Central memory CD8-positive, alpha-beta T cell (primary cell): Measurements from ENCODE around the gene TMEM61.
"Not testable (repeated sequence)": the region's sequence is repeated elsewhere in the genome, so short reads cannot be mapped to it uniquely, and the experiment has no call there.

ENCODE experiments used
- ATAC-seq: fragments of 150-1000 bp; cut with Tn5 transposase; replicated peaks from 2 replicates; pipeline ENCODE4 v1.10.0; 2022; ENCODE audit warnings: mild to moderate bottlenecking, moderate FRiP score, moderate number of reproducible peaks; ENCODE audit not compliant: poor library complexity, severe bottlenecking; ENCODE audit errors: extremely low read depth
- DNase-seq, 2 donors: peaks; one replicate each; pipeline ENCODE4 v3.0.0; 2021; ENCODE audit warnings: low spot score in 2 of 2
- H3K27ac Mint-ChIP-seq: one replicate; pipeline ENCODE4 v1.8.0; 2022; ENCODE audit warnings: low read depth, mild to moderate bottlenecking, moderate library complexity, mixed read lengths
- H3K27me3 Mint-ChIP-seq: one replicate; pipeline ENCODE4 v1.8.0; 2022; ENCODE audit warnings: mixed read lengths
- H3K36me3 Mint-ChIP-seq: one replicate; pipeline ENCODE4 v1.8.0; 2022; ENCODE audit warnings: mild to moderate bottlenecking, moderate library complexity, mixed read lengths; ENCODE audit not compliant: insufficient read depth
- H3K4me1 Mint-ChIP-seq: one replicate; pipeline ENCODE4 v1.8.0; 2022; ENCODE audit warnings: mixed read lengths
- H3K4me3 Mint-ChIP-seq: one replicate; pipeline ENCODE4 v1.8.0; 2022; ENCODE audit warnings: mild to moderate bottlenecking, moderate library complexity, mixed read lengths
- H3K9me3 Mint-ChIP-seq: one replicate; pipeline ENCODE4 v1.8.0; 2022; ENCODE audit warnings: mixed read lengths

The TMEM61 gene

DNA sequence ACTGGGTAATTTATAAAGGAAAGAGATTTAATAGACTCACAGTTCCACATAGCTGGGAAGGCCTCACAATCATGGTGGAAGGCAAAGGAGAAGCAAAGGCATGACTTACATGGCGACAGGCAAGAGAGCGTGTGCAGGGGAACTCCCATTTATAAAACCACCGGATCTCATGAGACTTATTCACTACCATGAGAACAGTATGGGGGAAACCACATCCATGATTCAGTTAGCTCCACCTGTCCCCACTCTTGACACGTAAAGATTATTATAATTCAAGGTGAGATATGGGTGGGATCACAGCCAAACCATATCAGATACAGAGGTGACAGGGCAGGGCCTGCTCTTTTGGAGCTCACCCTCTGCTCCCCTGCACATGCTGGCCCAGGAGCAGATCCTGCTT is 31.4 kb upstream of the TMEM61 start:
- ATAC-seq = peak; percentile 56
- no peak for DNase-seq
- Mint-ChIP-seq H3K36me3 (peaks cover 4% of the 10 kb centered on the region), H3K27me3 (no peaks in the 10 kb centered on the region), H3K4me3 (no peak overlapping the region), H3K4me1 (peaks cover 27% of the 10 kb centered on the region), H3K27ac (peak overlapping the region; percentile 41), H3K9me3 (no peaks in the 10 kb centered on the region)

DNA sequence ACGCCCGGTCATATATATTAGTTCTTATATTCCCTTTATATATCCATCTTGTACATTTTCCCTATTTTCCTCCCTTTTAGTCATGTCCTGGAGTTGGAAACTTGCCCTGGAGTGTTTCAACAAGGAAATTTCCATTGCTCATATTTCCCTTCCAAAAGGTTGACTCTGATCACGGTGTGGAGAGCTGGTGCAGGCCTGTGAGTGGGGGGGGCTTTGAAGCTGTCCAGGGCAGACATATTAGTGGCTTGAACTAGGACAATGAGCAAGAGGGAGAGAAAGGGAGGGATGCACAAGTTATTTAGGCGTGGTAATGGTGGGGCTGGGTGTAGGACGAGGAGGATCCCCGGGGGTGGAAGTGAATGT is 30.4 kb upstream of the TMEM61 start:
- H3K4me3 Mint-ChIP-seq = no peak overlapping the region
- H3K27ac Mint-ChIP-seq = no peak overlapping the region
- H3K9me3 Mint-ChIP-seq = no peaks in the 10 kb centered on the region
- ATAC-seq (no peak), DNase-seq (no peak)
- peaks cover 25% of the 10 kb centered on the region for H3K4me1 Mint-ChIP-seq
- H3K36me3 Mint-ChIP-seq = peaks cover 2% of the 10 kb centered on the region
- H3K27me3 Mint-ChIP-seq = no peaks in the 10 kb centered on the region

DNA sequence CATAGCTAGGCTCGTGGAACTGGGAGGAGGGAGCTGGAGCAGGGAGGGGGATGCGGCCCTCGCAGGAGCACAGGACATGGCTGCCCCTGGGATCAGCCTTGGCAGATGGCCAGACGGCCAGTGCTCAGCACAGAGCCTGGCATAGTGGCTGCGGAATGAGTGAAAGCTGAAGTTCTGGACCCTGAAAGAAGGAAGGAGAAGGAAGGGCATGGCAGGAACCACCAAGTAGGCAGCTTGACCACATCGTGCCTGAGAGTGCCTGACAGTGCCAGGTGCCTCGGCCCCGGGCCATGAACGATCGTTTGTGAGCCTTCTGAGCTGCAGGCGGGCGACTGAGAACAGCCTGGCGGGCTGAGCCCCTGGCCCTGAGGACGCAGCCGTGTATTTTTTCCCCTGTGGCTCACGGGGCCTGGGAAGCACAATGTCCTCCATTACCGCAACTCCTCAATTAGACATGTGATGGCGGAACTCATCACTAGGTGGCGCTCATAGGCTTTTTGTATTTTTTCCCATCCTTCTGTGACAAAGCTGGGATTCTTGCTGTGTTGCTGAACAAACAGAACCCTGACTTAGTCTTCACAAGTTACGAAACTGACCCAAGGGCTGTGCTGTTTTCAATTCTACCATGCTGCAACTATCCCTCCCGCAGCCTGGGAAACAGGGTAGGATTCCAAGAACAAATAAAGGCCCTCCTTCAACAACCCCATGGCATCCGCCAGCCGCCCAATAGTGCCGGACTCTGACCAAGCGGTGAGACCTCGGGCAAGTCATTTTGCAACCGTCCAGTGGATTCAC is 29.9 kb upstream of the TMEM61 start:
- DNase-seq = peak; percentile 34
- Mint-ChIP-seq H3K4me3 (no peak overlapping the region), H3K27me3 (no peaks in the 10 kb centered on the region), H3K36me3 (peaks cover 2% of the 10 kb centered on the region), H3K27ac (no peak overlapping the region), H3K4me1 (peaks cover 19% of the 10 kb centered on the region), H3K9me3 (no peaks in the 10 kb centered on the region)
- ATAC-seq = no peak

DNA sequence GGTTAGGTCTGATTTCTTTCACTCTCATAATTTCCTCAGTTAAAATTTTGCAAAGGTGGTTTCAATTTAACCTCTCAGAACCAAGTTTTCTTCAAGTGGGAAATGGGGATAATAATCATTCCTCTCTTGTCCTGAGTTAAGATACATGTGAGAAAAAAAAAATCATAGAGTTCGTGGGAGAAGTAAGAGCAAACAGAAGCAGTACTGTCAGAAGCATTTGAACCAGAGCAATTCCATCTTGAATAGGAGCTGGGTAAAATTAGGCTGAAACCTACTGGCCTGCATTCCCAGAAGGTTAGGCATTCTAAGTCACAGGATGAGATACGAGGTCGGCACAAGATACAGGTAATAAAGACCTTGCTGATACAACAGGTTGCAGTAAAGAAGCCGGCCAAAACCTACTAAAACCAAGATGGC is 28.6 kb upstream of the TMEM61 start:
- no peaks in the 10 kb centered on the region for H3K9me3 Mint-ChIP-seq

GRCh38 chr1:54952950-54953718 is 27.3 kb upstream of the TMEM61 start:
- Mint-ChIP-seq H3K27me3 (peaks cover 9% of the 10 kb centered on the region), H3K27ac (no peak overlapping the region), H3K36me3 (peaks cover 2% of the 10 kb centered on the region), H3K4me1 (peaks cover 16% of the 10 kb centered on the region), H3K4me3 (no peak overlapping the region), H3K9me3 (peaks cover 8% of the 10 kb centered on the region)
- ATAC-seq = no peak
- DNase-seq = no peak

More for the DNA sequence above, 28.6 kb upstream of the TMEM61 start:
- Mint-ChIP-seq H3K27ac (no peak overlapping the region), H3K4me3 (no peak overlapping the region), H3K27me3 (no peaks in the 10 kb centered on the region), H3K4me1 (peaks cover 16% of the 10 kb centered on the region), H3K36me3 (peaks cover 2% of the 10 kb centered on the region)
- no peak for DNase-seq
- no peak for ATAC-seq

GRCh38 chr1:54953846-54954245 is 26.6 kb upstream of the TMEM61 start:
- Mint-ChIP-seq H3K9me3 (peaks cover 8% of the 10 kb centered on the region), H3K27me3 (peaks cover 12% of the 10 kb centered on the region), H3K27ac (no peak overlapping the region), H3K4me1 (peaks cover 16% of the 10 kb centered on the region), H3K4me3 (no peak overlapping the region), H3K36me3 (peaks cover 2% of the 10 kb centered on the region)
- ATAC-seq (no peak), DNase-seq (no peak)

- Mint-ChIP-seq H3K4me3 (no peak overlapping the region), H3K27me3 (peaks cover 12% of the 10 kb centered on the region), H3K9me3 (peaks cover 8% of the 10 kb centered on the region), H3K27ac (no peak overlapping the region), H3K36me3 (peaks cover 2% of the 10 kb centered on the region), H3K4me1 (peaks cover 6% of the 10 kb centered on the region)
- ATAC-seq (no peak), DNase-seq (no peak)
These were observed 25.1 kb upstream of the TMEM61 start for GRCh38 chr1:54955359-54955758.

DNA sequence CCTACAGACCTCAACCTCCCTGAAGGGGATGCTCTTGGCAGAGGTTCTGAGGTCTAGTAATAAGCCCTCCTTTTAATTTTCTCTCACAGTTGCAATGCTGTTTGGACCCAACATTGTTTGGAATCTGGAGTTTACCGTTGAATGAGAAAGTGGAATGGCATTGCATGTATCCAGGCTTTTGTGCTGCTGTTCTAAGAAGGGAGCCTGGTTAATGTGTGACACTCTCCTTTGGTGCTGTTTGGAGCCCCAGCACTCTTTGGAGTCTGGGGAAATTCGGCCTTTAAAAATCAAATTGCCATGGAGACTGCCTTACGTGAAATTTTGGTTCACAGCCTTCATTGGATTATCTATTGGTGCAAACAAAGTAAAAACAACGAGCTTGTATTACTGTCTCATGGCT is 23.7 kb upstream of the TMEM61 start:
- no peaks in the 10 kb centered on the region for H3K4me1 Mint-ChIP-seq
- ATAC-seq (no peak), DNase-seq (no peak)
- peaks cover 12% of the 10 kb centered on the region for H3K27me3 Mint-ChIP-seq
- peaks cover 8% of the 10 kb centered on the region for H3K9me3 Mint-ChIP-seq
- no peak overlapping the region for H3K4me3 Mint-ChIP-seq
- no peaks in the 10 kb centered on the region for H3K36me3 Mint-ChIP-seq
- H3K27ac Mint-ChIP-seq = no peak overlapping the region

DNA sequence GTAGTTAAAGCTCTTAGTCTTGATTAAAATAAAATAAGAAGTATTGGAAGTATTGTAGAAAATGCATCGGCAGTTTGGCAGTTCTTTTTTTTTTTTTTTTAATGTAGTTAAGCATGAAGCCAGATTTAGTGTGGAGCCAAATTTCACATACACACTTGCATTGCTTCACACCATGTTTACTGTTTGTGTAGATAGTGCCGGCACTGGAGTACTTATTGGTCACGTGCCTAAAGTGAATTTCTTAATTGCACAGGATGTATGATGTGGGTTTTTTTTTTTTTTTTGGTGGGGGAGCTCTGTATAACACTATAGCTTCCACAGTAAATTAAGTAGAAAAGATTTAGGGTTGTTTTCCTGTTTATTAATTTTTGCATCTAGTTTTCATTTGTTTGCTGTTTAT is 21.2 kb upstream of the TMEM61 start:
- Mint-ChIP-seq H3K4me3 (no peak overlapping the region), H3K27ac (no peak overlapping the region), H3K9me3 (peaks cover 8% of the 10 kb centered on the region), H3K4me1 (no peaks in the 10 kb centered on the region), H3K27me3 (peaks cover 12% of the 10 kb centered on the region), H3K36me3 (no peaks in the 10 kb centered on the region)
- no peak for ATAC-seq
- DNase-seq = no peak

DNA sequence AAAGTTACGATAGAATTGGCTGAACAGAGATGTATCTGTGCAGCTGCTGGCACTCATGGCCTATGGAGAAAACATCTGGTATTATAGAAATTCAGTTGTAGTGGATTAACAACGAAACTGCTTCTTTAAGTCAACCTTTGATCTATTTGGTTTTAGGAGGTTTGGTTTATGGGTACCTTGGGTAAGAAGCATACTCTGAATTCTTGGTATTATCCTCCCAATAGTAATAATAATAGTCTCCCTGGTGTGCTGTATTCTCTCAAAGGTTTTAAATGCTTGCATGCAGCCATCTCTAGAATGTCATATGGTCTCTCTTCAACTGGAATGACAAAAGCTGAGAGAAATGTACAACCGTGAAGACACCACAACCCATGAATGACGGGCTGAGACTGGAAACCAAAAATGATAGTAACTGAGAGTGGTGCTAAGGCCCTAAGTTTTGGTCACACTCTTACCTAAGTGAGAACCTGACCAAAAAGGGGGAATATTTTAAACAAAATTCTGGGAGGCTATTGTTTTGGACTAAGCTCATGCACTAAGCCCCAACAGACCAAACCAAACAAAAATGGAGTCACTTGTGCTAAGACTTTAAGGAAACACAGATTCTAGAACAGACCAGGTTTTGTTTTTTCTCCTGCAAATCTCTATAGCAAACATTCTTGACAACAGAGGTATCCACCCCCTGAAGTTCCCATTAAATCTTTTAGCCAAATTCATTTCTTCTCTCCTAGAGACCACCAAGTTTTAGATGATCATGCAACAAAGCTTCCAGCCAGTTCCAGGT is 17.6 kb upstream of the TMEM61 start:
- DNase-seq (no peak), ATAC-seq (no peak)
- Mint-ChIP-seq H3K36me3 (no peaks in the 10 kb centered on the region), H3K9me3 (peaks cover 2% of the 10 kb centered on the region), H3K4me1 (peaks cover 9% of the 10 kb centered on the region), H3K27ac (no peak overlapping the region), H3K27me3 (peaks cover 19% of the 10 kb centered on the region), H3K4me3 (no peak overlapping the region)

- DNase-seq, H3K9me3 Mint-ChIP-seq, H3K4me1 Mint-ChIP-seq, H3K27ac Mint-ChIP-seq, H3K36me3 Mint-ChIP-seq, ATAC-seq, H3K4me3 Mint-ChIP-seq: not testable (repeated sequence)
- H3K27me3 Mint-ChIP-seq = peaks cover 17% of the 10 kb centered on the region
These were observed 16.6 kb upstream of the TMEM61 start for GRCh38 chr1:54963829-54964228.

DNA sequence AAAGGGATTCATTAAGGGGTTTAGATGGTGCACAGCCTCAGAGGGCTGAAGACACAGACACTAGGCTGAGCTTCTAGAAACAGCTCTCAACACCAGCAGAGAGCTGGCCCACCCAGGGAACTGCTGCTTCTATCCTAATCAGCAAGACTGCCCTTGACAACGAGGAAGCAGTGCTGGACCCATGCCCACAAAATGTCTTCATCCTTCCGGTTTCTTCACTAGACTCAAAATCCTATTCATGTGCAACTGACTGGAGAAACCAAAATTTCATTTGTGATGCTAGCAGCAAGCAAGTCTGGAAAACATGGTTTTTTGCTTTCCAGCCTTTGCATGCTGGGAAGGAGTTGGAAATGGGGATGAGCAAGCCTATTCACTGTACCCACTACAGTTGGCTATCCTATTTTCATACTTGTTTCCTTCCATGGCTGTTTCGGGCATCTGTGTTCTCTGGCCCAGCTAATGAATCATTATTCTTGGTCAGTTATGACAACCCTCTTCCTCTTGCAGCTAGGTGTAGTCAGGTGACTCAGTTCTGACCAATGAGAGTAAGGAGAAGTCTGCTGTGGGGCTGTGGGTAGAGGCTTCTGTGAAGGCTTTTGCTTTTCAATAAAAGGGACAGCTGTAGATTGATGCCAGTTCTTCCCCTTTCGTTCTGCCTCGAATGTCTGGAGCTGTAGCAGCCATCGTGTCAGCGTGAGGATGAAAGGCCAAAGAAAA is 14.6 kb upstream of the TMEM61 start:
- Mint-ChIP-seq H3K4me1 (peaks cover 9% of the 10 kb centered on the region), H3K36me3 (no peaks in the 10 kb centered on the region), H3K9me3 (no peaks in the 10 kb centered on the region), H3K27me3 (peaks cover 36% of the 10 kb centered on the region), H3K4me3 (no peak overlapping the region), H3K27ac (no peak overlapping the region)
- no peak for DNase-seq
- ATAC-seq = no peak
